ENCODE data around the gene ADIPOR2.

Gene ADIPOR2

DNA sequence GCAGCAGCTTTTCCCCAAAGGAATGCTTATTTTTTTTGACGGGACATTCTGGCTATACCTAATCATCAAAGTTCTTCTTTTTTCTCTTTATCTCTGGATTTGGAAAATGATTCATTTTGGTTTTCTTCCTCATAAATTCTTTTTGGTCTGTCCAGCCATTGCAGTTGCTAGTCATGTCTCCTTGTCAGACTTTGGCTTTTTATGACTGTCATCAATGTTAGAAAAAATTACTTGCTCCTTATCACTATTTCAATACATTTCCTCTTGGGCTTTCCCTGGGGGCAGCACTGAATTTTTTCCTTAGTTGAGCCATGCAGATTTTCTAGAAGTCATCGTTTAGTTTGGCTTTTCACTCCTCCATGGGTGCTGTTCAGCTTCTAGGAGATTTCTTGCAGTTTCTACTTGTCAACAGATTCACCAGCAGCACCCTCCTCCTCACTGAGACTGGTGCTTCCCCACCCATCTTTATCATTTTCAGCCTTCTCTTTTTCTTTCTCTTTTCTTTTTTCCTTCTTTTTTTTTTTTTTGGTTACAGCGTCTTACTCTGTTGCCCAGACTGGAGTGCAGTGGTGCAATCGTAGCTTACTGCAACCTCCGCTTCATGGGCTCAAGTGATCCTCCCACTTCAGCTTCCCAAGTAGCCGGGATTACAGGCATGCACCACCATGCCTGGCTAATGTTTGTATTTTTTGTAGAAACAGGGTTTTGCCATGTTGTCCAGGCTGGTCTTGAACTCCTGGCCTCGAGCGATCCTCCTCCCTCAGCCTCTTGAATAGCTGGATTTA, 5.2 kb downstream of the ADIPOR2 start:
- TF ChIP-seq, protein P1, sequence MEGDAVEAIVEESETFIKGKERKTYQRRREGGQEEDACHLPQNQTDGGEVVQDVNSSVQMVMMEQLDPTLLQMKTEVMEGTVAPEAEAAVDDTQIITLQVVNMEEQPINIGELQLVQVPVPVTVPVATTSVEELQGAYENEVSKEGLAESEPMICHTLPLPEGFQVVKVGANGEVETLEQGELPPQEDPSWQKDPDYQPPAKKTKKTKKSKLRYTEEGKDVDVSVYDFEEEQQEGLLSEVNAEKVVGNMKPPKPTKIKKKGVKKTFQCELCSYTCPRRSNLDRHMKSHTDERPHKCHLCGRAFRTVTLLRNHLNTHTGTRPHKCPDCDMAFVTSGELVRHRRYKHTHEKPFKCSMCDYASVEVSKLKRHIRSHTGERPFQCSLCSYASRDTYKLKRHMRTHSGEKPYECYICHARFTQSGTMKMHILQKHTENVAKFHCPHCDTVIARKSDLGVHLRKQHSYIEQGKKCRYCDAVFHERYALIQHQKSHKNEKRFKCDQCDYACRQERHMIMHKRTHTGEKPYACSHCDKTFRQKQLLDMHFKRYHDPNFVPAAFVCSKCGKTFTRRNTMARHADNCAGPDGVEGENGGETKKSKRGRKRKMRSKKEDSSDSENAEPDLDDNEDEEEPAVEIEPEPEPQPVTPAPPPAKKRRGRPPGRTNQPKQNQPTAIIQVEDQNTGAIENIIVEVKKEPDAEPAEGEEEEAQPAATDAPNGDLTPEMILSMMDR (IDR thresholded peaks at IDR 0.05; ENCODE audit: borderline replicate concordance, insufficient read depth, low read depth, low read length): no peak
- H3K4me3 ChIP-seq (ENCODE audit: low read depth, low read length): no peak overlapping the region

DNA sequence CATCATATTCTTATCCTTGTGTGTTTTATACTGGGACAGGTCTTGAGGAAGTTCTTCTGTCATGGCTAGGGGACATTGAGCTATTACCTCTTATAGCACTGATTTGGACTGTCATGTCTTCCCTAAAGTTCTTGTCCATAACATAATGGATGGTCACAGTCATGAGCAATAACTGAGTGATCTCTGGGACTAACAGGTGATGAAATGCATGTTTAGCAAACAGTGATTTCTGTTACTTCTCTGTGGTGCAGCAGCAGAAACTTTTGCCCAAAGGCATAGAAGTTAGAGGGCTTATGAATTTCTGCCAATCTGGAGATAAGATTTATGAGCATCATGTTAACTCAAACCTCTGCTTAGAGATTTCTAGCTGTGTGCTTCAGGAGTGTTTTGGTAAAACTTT, 5.9 kb downstream of the ADIPOR2 start:
- no peak overlapping the region for H3K4me3 ChIP-seq (ENCODE audit: low read depth, low read length)
- TF ChIP-seq, protein P1 (IDR thresholded peaks at IDR 0.05; ENCODE audit: borderline replicate concordance, insufficient read depth, low read depth, low read length): no peak

DNA sequence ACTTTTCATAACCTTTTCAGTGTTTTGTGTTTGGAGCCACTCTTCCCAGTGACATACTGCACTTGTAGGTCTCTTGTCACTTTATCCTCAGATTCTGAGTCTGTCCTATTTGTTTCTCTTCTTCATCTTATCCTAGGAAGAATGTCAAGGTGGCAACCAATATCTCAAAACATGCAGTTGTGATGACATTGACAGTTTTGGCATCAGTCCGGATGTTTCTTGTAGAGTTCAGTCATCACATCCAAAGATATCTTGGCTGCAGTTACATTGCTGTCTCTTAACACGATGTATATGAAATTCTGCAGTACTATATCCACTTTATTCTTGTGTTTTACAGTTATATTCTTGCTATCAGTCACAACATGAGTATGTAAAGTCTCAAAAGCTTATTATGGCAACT, 6.4 kb downstream of the ADIPOR2 start:
- H3K4me3 ChIP-seq (ENCODE audit: low read depth, low read length): no peak overlapping the region
- TF ChIP-seq, protein P1 (IDR thresholded peaks at IDR 0.05; ENCODE audit: borderline replicate concordance, insufficient read depth, low read depth, low read length): no peak

DNA sequence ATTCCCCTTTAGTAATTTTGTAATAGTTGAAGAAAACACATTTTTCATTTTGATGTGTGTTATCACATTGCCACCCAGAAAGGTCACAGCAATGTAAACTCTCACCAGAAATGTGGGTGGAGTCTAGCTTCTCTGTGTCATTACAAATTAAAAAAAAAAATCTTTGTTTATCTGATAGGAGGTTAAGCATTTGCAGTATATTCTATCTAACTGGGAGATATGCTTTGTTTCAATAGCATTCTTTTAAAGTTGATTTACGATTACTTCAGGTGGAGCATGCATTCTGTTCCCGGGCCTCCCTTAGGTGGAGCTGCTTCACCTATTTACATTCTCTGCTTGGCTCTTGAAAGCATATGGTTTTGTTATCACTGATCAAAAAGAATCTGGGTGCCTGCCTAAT, 7.8 kb downstream of the ADIPOR2 start:
- no peak overlapping the region for H3K4me3 ChIP-seq (ENCODE audit: low read depth, low read length)
- TF ChIP-seq, protein P1 (IDR thresholded peaks at IDR 0.05; ENCODE audit: borderline replicate concordance, insufficient read depth, low read depth, low read length): no peak

DNA sequence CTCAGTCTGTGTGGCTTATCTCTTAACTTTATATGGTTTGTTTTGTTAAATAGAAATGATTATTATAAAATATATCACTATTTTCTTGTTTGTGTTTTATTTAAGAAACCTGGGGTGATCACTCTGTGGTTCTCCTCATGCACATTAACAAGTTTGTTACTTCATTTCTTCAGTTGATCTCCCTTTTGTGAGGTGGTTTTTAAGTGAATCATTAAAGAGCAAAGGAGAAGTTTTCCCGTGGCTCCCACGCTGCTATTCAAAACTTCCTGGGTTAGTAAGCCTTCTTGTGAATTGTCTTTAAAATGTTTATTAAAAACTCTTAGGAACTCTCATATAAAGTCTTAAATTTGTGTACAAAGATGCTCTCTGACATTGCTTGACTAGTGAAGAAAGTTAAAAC, 11.8 kb downstream of the ADIPOR2 start:
- TF ChIP-seq, protein P1 (IDR thresholded peaks at IDR 0.05; ENCODE audit: borderline replicate concordance, insufficient read depth, low read depth, low read length): no peak
- no peak overlapping the region for H3K4me3 ChIP-seq (ENCODE audit: low read depth, low read length)

DNA sequence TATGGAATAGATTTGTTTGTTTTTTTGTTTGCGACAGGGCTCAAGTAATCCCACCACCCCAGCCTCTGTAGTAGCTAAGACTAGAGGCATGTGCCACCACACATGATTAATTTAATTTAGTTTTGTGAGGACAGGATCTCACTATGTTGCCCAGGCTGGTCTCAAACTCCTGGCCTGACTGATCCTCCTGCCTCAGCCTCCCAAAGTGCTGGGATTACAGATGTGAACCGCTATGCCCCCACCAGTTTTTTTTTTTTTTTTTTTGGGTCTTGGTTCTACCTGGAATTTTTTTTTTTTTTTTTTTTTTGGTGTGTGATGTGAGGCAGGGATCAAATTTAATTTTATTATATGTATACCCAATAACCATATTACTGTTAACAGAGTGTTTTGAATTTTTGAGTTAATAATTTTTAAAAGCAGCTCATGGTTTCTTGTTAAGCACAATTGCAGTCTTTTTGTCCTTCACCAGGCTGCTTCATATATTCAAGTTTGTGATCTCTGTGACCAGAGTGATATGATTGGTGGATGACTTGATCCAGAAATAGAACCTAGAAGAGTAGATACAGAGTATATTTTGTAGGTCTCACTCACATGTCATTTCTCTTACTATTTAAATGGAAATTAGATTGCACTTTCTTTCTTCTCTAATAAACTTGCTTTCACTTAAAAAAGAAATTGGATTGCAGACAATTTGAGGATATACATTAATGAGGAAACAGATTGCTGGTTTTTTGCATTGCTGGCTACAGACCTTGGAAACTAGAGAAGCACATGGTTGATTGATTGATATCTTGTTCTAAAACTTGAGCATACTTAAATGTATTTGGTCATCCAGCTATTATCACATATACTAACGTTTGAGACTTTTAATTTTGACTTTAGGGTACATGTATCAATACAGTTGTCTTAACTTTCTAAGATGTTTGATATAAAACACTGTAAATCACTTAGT, 13.2 kb downstream of the ADIPOR2 start:
- TF ChIP-seq, protein P1 (IDR thresholded peaks at IDR 0.05; ENCODE audit: borderline replicate concordance, insufficient read depth, low read depth, low read length): no peak
- no peak overlapping the region for H3K4me3 ChIP-seq (ENCODE audit: low read depth, low read length)
